Measurements from ENCODE around the gene NRG4.

- no peak for TF ChIP-seq CTCF (IDR thresholded peaks at IDR 0.05)
- TF ChIP-seq POLR2AphosphoS5 (IDR thresholded peaks at IDR 0.05; ENCODE audit: insufficient read depth in 1 of 2, low read depth in 1 of 2): no peak
- TF ChIP-seq POLR2A (IDR thresholded peaks at IDR 0.05): no peak
These were observed 66.3 kb downstream of the NRG4 start for GRCh38 chr15:75945953-75946352.
